Endothelial cell of umbilical vein (primary cell): ENCODE results near the gene FOXK1. TPM values are rescaled to one million over a fixed set of nuclear protein-coding genes. Genes with fewer than 3 reads are reported as not detected.

Source experiments
- BruUV-seq: library from RNA; stranded (reverse); fragments of 400-500 nt; replicated peaks from 2 replicates; lab custom pipeline; 2021; lab: Mats Ljungman, UMichigan
- CTCF ChIA-PET: fragments of 300-600, 350-600 bp; sonication (Branson Sonifier 250); formaldehyde crosslinking; loops from one replicate; lab custom pipeline; 2021; ENCODE audit warnings: antibody characterized with exemption, inconsistent platforms; lab: Charles Lee
- POLR2A ChIA-PET: fragments of 300-600, 350-600 bp; sonication (Branson Sonifier 250); formaldehyde crosslinking; loops from one replicate; lab custom pipeline; 2021; ENCODE audit warnings: antibody characterized with exemption, inconsistent platforms; lab: Charles Lee
- DNase-seq: peaks from one replicate; pipeline ENCODE4 v3.0.0-alpha.2; 2011; ENCODE audit warnings: low read depth, low spot score
- FAIRE-seq: peaks from 2 replicates; lab custom pipeline; 2011; peaks lifted over from hg19 to GRCh38; lab: Jason Lieb, UNC
- H2AFZ ChIP-seq: 2 replicates; pipeline ENCODE4 v1.6.0; 2012; ENCODE audit warnings: low read depth, low read length, control low read depth, inconsistent platforms
- H3K27ac ChIP-seq: 2 replicates; pipeline ENCODE4 v1.5.1; 2011; ENCODE audit warnings: low read depth, mild to moderate bottlenecking, control low read depth, low read length, moderate library complexity; ENCODE audit not compliant: insufficient read depth
- H3K27me3 ChIP-seq, 2 experiments: 2 replicates each; pipeline versions ENCODE4 v1.6.0 to v1.6.1; 2011; ENCODE audit warnings: low read length in 2 of 2, mixed read lengths in 1 of 2; ENCODE audit not compliant: control insufficient read depth in 2 of 2, insufficient read depth in 2 of 2
- H3K36me3 ChIP-seq, 2 experiments: 2 replicates in 1 of 2; 3 replicates in 1 of 2; pipeline ENCODE4 v1.5.1; 2011; ENCODE audit warnings: low read length in 2 of 2, mild to moderate bottlenecking in 1 of 2, moderate library complexity in 1 of 2; ENCODE audit not compliant: control insufficient read depth in 2 of 2, insufficient read depth in 2 of 2; ENCODE audit errors: extremely low read depth in 1 of 2
- H3K4me1 ChIP-seq: 3 replicates; pipeline ENCODE4 v1.5.1; 2011; ENCODE audit warnings: mild to moderate bottlenecking, low read length; ENCODE audit not compliant: control insufficient read depth, insufficient read depth; ENCODE audit errors: extremely low read depth
- H3K4me2 ChIP-seq: 2 replicates; pipeline ENCODE4 v1.6.1; 2011; ENCODE audit warnings: low read length, control low read depth, mixed read lengths; ENCODE audit not compliant: insufficient read depth
- H3K4me3 ChIP-seq, 3 experiments: fragments of 200-600 bp in 1 of 3; sonication (generic), shearing (Covaris generic) in 1 of 3; replicated peaks in 1 of 3; 2 replicates each; pipeline ENCODE4 v1.5.1; 2011 to 2016; ENCODE audit warnings: control low read depth in 3 of 3, low read length in 3 of 3, mild to moderate bottlenecking in 2 of 3, inconsistent platforms in 1 of 3, low read depth in 1 of 3, moderate library complexity in 1 of 3; ENCODE audit not compliant: insufficient read depth in 1 of 3
- H3K79me2 ChIP-seq: 2 replicates; pipeline ENCODE4 v1.6.0; 2012; ENCODE audit warnings: low read length, inconsistent platforms; ENCODE audit not compliant: control insufficient read depth, insufficient read depth
- H3K9ac ChIP-seq: replicated peaks from 2 replicates; pipeline ENCODE3; 2011; ENCODE audit warnings: low read length, control low read depth; ENCODE audit not compliant: insufficient read depth; ENCODE audit errors: extremely low read depth
- H3K9me1 ChIP-seq: replicated peaks from 3 replicates; pipeline ENCODE4 v1.6.0; 2011; ENCODE audit warnings: mild to moderate bottlenecking, low read length; ENCODE audit not compliant: control insufficient read depth, insufficient read depth; ENCODE audit errors: extremely low read depth
- H3K9me3 ChIP-seq: replicated peaks from 2 replicates; pipeline ENCODE4 v1.5.1; 2012; ENCODE audit warnings: low read length, inconsistent platforms; ENCODE audit not compliant: control insufficient read depth, insufficient read depth
- H4K20me1 ChIP-seq: replicated peaks from 2 replicates; pipeline ENCODE3; 2011; ENCODE audit warnings: mild to moderate bottlenecking, low read length; ENCODE audit not compliant: control insufficient read depth, insufficient read depth; ENCODE audit errors: extremely low read depth
- EZH2 ChIP-seq: IDR thresholded peaks from 2 replicates; pipeline ENCODE4 v1.6.1; 2012; ENCODE audit warnings: borderline replicate concordance, low read depth, mild to moderate bottlenecking, moderate library complexity, low read length, inconsistent platforms; ENCODE audit not compliant: severe bottlenecking
- FOS ChIP-seq: IDR thresholded peaks from 2 replicates; pipeline ENCODE4 v1.6.1; 2011; ENCODE audit warnings: mild to moderate bottlenecking, low read length, moderate library complexity, borderline replicate concordance; ENCODE audit not compliant: insufficient read depth
- GATA2 ChIP-seq: IDR thresholded peaks from 2 replicates; pipeline ENCODE4 v1.7.0; 2011; ENCODE audit warnings: low read depth, mild to moderate bottlenecking, moderate library complexity, mixed read lengths, low read length; ENCODE audit not compliant: insufficient read length, insufficient read depth
- JUN ChIP-seq: IDR thresholded peaks from 2 replicates; pipeline ENCODE4 v1.6.1; 2011; ENCODE audit warnings: borderline replicate concordance, low read depth; ENCODE audit not compliant: insufficient read length, insufficient read depth
- MYC ChIP-seq: IDR thresholded peaks from one replicate; pipeline ENCODE4 v1.6.1; 2011; ENCODE audit warnings: mild to moderate bottlenecking, low read depth, low read length
- POLR2A ChIP-seq: IDR thresholded peaks from 2 replicates; pipeline ENCODE4 v1.6.1; 2012; ENCODE audit warnings: low read depth, mild to moderate bottlenecking, control low read depth, low read length
- POLR2AphosphoS5 ChIP-seq: IDR thresholded peaks from 2 replicates; pipeline ENCODE4 v1.6.1; 2012; ENCODE audit warnings: low read depth, mild to moderate bottlenecking, control low read depth, low read length, moderate library complexity; ENCODE audit not compliant: insufficient read depth
- dilution Hi-C: fragments of 300-500 bp; cut with MboI; formaldehyde crosslinking; loops from one replicate; pipeline ENCODE4 v1.15.0; 2019; ENCODE audit warnings: low sequenced_read_pairs; ENCODE audit not compliant: extremely low pct_ligation_motif_present
- intact Hi-C: fragments of 100-400 bp; cut with micrococcal nuclease; formaldehyde crosslinking; loops from one replicate; pipeline ENCODE4 v1.10.0; 2022
- polyA plus RNA-seq, 4 experiments: library from polyadenylated mRNA; depleted of rRNA in 3 of 4; stranded (reverse) in 3 of 4; unstranded in 1 of 4; fragments of >200 nt; gene quantifications; 2 replicates each; pipeline versions ENCODE4 v1.2.1 to v1.2.3, GENCODE V29; 2011 to 2012; ENCODE audit warnings: missing spikeins in 1 of 4
- total RNA-seq: library from RNA; stranded (reverse); gene quantifications from 2 replicates; pipeline ENCODE4 v1.2.3, GENCODE V29; 2021
- TF ChIP-seq, protein P1 (sequence below): IDR thresholded peaks from 2 replicates; pipeline ENCODE4 v1.6.1; 2011; ENCODE audit not compliant: insufficient read depth, insufficient read length
- TF ChIP-seq, protein P2 (sequence below), 2 donors: IDR thresholded peaks; 1 replicate in 1 of 2; 2 replicates in 1 of 2; pipeline ENCODE4 v1.5.1; 2011; ENCODE audit warnings: low read length in 2 of 2, mild to moderate bottlenecking in 2 of 2, moderate library complexity in 2 of 2, control low read depth in 1 of 2, inconsistent platforms in 1 of 2, low read depth in 1 of 2; ENCODE audit not compliant: insufficient read depth in 1 of 2; ENCODE audit errors: extremely low read depth in 1 of 2

Gene FOXK1
- total and polyA plus RNA-seq, 2 donors (not counting 3 experiments of a cell fraction or from before 2014, with no cell fraction given): 8.0 to 52.1 TPM

DNA sequence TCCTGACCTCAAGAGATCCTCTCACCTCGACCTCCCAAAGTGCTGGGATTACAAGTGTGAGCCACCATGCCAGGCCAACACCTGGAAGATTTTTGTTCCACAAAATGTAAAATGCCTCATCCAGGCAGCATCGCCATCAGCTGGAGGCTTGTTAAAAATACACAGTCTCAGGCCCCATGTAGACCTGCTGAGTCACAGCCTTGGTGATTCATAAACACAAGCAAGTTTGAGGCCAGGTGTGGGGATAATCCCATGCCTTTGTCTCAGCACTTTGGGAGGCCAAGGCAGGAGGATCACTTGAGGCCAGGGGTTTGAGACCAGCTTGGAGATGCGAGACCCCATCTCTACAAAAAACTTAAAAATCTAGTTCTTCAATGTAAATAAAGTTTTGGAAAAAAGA lies 49.1 kb upstream of the FOXK1 start:
- CTCF ChIA-PET: interaction anchor here (1.9 to 2.6 kb wide), 3 partner anchors 9 to 92 kb away, joined by 6 to 14 read pairs (median 7); no protein-coding TSS in a partner anchor
- dilution Hi-C loops (no loop called here), intact Hi-C loops (loop anchor here (10.0 kb wide), 2 partner anchors 708 to 1768 kb away; no protein-coding TSS in a partner anchor)
- no peak for FAIRE-seq
- no peak for TF ChIP-seq POLR2AphosphoS5
- no peak for TF ChIP-seq EZH2
- TF ChIP-seq FOS: peak; percentile 45
- no peaks in the 10 kb centered on the region for H4K20me1 ChIP-seq
- H2AFZ ChIP-seq: no peak overlapping the region
- H3K4me2 ChIP-seq: no peak overlapping the region
- no peak overlapping the region for H3K27ac ChIP-seq
- H3K4me3 ChIP-seq: no peak overlapping the region
- DNase-seq: no peak
- H3K79me2 ChIP-seq: no peaks in the 10 kb centered on the region
- H3K9ac ChIP-seq: no peak overlapping the region
- no peaks in the 10 kb centered on the region for H3K27me3 ChIP-seq
- H3K4me1 ChIP-seq: peaks cover 3% of the 10 kb centered on the region
- no peaks in the 10 kb centered on the region for H3K36me3 ChIP-seq
- no peaks in the 10 kb centered on the region for H3K9me1 ChIP-seq
- no peaks in the 10 kb centered on the region for H3K9me3 ChIP-seq
- no TSS peak for BruUV-seq
- POLR2A ChIA-PET: no interaction called here

DNA sequence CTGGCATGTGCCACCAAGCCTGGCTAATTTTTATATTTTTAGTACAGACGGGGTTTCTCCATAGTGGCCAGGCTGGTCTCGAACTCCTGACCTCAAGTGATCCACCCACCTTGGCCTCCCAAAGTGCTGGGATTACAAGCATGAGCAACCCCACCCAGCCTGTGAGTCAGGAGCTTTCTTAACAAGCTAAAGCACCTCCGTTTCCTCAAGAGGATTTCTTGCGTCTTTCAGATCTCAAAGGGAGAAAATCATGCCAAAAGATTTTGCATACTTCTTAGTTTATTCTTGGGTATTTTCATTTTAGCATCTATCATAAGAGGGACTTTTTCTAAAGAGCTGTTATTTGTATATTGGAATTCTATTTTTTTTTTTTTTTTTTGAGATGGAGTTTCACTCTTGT lies 47.9 kb upstream of the FOXK1 start:
- intact Hi-C loops: loop anchor here (10.0 kb wide), 2 partner anchors 709 to 1769 kb away; no protein-coding TSS in a partner anchor
- no TSS peak for BruUV-seq

More for the DNA sequence above, 47.9 kb upstream of the FOXK1 start:
- Histone ChIP-seq H3K9me1 (no peaks in the 10 kb centered on the region), H3K4me2 (no peak overlapping the region), H3K4me1 (peaks cover 3% of the 10 kb centered on the region), H2AFZ (no peak overlapping the region), H3K9me3 (no peaks in the 10 kb centered on the region), H3K9ac (no peak overlapping the region), H3K36me3 (no peaks in the 10 kb centered on the region), H3K4me3 (no peak overlapping the region), H3K27me3 (no peaks in the 10 kb centered on the region), H4K20me1 (no peaks in the 10 kb centered on the region), H3K79me2 (no peaks in the 10 kb centered on the region), H3K27ac (no peak overlapping the region)
- POLR2A ChIA-PET: no interaction called here
- CTCF ChIA-PET: interaction anchor here (1.9 kb wide), 1 partner anchor 22 kb away, joined by 7 read pairs; no protein-coding TSS in a partner anchor
- FAIRE-seq (no peak), DNase-seq (no peak)
- dilution Hi-C loops: no loop called here
- TF ChIP-seq FOS (no peak), GATA2 (no peak), MYC (no peak), POLR2A (no peak), POLR2AphosphoS5 (no peak), JUN (no peak), EZH2 (no peak)
- TF ChIP-seq, protein P1, sequence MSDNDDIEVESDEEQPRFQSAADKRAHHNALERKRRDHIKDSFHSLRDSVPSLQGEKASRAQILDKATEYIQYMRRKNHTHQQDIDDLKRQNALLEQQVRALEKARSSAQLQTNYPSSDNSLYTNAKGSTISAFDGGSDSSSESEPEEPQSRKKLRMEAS: no peak
- TF ChIP-seq, protein P2, sequence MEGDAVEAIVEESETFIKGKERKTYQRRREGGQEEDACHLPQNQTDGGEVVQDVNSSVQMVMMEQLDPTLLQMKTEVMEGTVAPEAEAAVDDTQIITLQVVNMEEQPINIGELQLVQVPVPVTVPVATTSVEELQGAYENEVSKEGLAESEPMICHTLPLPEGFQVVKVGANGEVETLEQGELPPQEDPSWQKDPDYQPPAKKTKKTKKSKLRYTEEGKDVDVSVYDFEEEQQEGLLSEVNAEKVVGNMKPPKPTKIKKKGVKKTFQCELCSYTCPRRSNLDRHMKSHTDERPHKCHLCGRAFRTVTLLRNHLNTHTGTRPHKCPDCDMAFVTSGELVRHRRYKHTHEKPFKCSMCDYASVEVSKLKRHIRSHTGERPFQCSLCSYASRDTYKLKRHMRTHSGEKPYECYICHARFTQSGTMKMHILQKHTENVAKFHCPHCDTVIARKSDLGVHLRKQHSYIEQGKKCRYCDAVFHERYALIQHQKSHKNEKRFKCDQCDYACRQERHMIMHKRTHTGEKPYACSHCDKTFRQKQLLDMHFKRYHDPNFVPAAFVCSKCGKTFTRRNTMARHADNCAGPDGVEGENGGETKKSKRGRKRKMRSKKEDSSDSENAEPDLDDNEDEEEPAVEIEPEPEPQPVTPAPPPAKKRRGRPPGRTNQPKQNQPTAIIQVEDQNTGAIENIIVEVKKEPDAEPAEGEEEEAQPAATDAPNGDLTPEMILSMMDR (IDR thresholded peaks at IDR 0.05; ENCODE audit: extremely low read depth in 1 of 2, insufficient read depth in 1 of 2, low read depth in 1 of 2, low read length in 2 of 2): no peak
